Esophagus squamous epithelium (tissue), 4 donors: Measurements from ENCODE around the gene KCNG2.

ENCODE experiments used
- POLR2A ChIP-seq, 4 donors: fragments of 450-650 bp; IDR thresholded peaks; one replicate each; pipeline ENCODE4 v1.6.1; 2017; ENCODE audit warnings: antibody characterized with exemption in 4 of 4, mild to moderate bottlenecking in 4 of 4, moderate library complexity in 3 of 4
- TF ChIP-seq, protein P1 (sequence below), 6 experiments: fragments of 450-650 bp in 4 of 6; fragments of 200-600 bp in 2 of 6; sonication (generic) in 2 of 6; IDR thresholded peaks; one replicate each; pipeline ENCODE4 v1.5.1; 2016 to 2019; ENCODE audit warnings: antibody characterized with exemption in 6 of 6, mild to moderate bottlenecking in 4 of 6, moderate library complexity in 4 of 6

DNA sequence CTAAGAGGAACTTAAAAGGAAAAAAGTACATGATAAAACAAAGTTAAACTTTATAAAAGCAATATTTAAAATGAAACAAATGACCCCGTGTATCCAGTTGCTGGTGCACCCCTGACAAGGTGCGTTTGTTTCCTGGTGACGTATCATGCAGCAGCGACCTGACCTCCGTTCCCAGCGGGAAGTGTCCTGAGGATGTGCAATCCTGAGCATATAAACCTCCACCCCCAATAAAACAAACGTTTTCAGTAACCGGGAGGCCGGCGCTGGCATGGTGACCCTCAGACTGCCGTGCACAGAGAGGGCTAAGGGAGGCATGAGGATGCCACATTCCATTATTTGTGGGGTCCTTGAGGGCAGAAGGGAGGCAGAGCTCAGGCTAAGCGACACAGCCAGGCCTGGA is 138.9 kb downstream of the KCNG2 start:
- TF ChIP-seq, protein P1, sequence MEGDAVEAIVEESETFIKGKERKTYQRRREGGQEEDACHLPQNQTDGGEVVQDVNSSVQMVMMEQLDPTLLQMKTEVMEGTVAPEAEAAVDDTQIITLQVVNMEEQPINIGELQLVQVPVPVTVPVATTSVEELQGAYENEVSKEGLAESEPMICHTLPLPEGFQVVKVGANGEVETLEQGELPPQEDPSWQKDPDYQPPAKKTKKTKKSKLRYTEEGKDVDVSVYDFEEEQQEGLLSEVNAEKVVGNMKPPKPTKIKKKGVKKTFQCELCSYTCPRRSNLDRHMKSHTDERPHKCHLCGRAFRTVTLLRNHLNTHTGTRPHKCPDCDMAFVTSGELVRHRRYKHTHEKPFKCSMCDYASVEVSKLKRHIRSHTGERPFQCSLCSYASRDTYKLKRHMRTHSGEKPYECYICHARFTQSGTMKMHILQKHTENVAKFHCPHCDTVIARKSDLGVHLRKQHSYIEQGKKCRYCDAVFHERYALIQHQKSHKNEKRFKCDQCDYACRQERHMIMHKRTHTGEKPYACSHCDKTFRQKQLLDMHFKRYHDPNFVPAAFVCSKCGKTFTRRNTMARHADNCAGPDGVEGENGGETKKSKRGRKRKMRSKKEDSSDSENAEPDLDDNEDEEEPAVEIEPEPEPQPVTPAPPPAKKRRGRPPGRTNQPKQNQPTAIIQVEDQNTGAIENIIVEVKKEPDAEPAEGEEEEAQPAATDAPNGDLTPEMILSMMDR (IDR thresholded peaks at IDR 0.05): no peak
- TF ChIP-seq POLR2A (IDR thresholded peaks at IDR 0.05): no peak
